ENCODE measurements around the gene ZNF618.

DNA sequence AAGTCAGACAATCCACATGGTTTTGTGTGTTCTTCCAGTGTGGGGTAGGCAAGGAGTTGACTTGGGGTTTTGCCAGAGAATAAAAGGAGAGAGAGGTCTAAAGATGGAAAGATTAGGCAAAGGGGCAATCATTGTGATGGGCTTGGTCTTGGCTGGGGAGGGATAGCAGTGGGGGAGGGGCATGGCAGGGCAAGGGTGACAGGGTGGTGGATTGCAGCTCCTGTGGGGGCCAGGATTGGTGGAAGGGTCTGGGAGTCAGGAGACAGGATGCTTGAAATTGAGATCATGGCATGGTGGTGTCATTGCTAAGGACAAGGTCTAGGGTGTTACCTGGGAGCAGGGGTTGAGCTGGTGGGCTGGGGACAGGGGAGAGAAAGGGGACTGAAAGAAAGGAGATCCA, 57.6 kb downstream of the ZNF618 start:
- TF ChIP-seq, protein P1, sequence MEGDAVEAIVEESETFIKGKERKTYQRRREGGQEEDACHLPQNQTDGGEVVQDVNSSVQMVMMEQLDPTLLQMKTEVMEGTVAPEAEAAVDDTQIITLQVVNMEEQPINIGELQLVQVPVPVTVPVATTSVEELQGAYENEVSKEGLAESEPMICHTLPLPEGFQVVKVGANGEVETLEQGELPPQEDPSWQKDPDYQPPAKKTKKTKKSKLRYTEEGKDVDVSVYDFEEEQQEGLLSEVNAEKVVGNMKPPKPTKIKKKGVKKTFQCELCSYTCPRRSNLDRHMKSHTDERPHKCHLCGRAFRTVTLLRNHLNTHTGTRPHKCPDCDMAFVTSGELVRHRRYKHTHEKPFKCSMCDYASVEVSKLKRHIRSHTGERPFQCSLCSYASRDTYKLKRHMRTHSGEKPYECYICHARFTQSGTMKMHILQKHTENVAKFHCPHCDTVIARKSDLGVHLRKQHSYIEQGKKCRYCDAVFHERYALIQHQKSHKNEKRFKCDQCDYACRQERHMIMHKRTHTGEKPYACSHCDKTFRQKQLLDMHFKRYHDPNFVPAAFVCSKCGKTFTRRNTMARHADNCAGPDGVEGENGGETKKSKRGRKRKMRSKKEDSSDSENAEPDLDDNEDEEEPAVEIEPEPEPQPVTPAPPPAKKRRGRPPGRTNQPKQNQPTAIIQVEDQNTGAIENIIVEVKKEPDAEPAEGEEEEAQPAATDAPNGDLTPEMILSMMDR (IDR thresholded peaks at IDR 0.05): no peak
- no peak for TF ChIP-seq EP300 (IDR thresholded peaks at IDR 0.05)
- no peak for TF ChIP-seq POLR2A (IDR thresholded peaks at IDR 0.05)

Measured in ovary (tissue), 3 donors.